Measurements from ENCODE around the gene RIPOR2. TPM values are rescaled to one million over a fixed set of nuclear protein-coding genes. Genes with fewer than 3 reads are reported as not detected.
"Not testable (repeated sequence)": the region's sequence is repeated elsewhere in the genome, so short reads cannot be mapped to it uniquely, and the experiment has no call there.

Gene RIPOR2
- total RNA-seq, 4 donors from 2014 or later = 8.8 to 27.0 (median 19.0) TPM

GRCh38 chr6:24775520-24776058, 160.2 kb downstream of the RIPOR2 start:
- no peak for DNase-seq (ENCODE audit: low spot score in 2 of 2)
- no peaks in the 10 kb centered on the region for H3K36me3 ChIP-seq
- no peaks in the 10 kb centered on the region for H3K9me3 ChIP-seq
- H3K27me3 ChIP-seq = no peaks in the 10 kb centered on the region
- H3K27ac ChIP-seq = peak overlapping the region; percentile 93 to 99 (median 99)
- H3K4me3 ChIP-seq = peak overlapping the region; percentile 95 to 99 (median 98)
- WGBS, 2 donors = 2 to 4% methylated on average over 20 of the region's 20 CpGs
- TF ChIP-seq EP300 (IDR thresholded peaks at IDR 0.05) (no peak), POLR2A (IDR thresholded peaks at IDR 0.05) (no peak)
- TF ChIP-seq, protein P1, sequence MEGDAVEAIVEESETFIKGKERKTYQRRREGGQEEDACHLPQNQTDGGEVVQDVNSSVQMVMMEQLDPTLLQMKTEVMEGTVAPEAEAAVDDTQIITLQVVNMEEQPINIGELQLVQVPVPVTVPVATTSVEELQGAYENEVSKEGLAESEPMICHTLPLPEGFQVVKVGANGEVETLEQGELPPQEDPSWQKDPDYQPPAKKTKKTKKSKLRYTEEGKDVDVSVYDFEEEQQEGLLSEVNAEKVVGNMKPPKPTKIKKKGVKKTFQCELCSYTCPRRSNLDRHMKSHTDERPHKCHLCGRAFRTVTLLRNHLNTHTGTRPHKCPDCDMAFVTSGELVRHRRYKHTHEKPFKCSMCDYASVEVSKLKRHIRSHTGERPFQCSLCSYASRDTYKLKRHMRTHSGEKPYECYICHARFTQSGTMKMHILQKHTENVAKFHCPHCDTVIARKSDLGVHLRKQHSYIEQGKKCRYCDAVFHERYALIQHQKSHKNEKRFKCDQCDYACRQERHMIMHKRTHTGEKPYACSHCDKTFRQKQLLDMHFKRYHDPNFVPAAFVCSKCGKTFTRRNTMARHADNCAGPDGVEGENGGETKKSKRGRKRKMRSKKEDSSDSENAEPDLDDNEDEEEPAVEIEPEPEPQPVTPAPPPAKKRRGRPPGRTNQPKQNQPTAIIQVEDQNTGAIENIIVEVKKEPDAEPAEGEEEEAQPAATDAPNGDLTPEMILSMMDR (IDR thresholded peaks at IDR 0.05) = no peak
- peaks cover 0 to 16% (median 3%) of the 10 kb centered on the region in 4 donors for H3K4me1 ChIP-seq

DNA sequence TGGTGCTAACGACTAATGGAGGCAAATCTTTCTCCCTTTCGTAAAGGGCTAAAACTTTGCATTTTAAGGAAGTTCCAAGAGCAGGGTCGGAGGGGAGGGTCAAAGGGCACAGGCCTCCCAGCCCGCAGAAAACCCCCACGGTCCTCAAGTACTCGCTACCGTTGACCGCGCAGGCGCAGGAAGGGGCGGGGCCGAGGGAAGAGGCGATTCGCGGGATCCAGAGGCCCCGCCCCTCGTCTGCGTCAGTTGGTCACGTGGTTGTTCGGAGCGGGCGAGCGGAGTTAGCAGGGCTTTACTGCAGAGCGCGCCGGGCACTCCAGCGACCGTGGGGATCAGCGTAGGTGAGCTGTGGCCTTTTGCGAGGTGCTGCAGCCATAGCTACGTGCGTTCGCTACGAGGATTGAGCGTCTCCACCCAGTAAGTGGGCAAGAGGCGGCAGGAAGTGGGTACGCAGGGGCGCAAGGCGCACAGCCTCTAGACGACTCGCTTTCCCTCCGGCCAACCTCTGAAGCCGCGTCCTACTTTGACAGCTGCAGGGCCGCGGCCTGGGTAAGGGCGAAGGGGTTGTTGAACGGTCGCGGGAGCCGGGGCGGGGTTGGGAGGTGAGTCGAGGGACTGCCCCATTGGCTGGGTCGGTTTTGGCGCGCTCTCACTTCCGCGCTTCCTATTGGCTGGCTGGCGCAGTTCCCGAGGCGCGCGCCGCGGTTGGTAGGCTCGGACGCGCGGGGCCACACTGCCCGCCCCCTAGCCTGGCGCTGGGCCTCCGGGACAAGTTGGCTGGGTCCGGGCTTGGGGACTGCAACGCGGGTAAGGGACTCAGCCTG, 160.9 kb downstream of the RIPOR2 start, which contains the start of gene GMNN:
TSS of gene GMNN (plus strand) at position 242 of the 824 bp plus-strand sequence. CDS start 2,310 bp downstream, outside the sequence.
- Histone ChIP-seq H3K4me1 (peaks cover 0 to 16% (median 3%) of the 10 kb centered on the region in 4 donors), H3K9me3 (no peaks in the 10 kb centered on the region), H3K27me3 (no peaks in the 10 kb centered on the region), H3K27ac (peak within 1 kb of the TSS; percentile 93 to 99 (median 99)), H3K4me3 (peak within 1 kb of the TSS; percentile 95 to 99 (median 98)), H3K36me3 (no peaks in the 10 kb centered on the region)
- WGBS, 2 donors = 0% methylated on average over 46 to 54 of the region's 75 CpGs
- TF ChIP-seq, protein P1 (IDR thresholded peaks at IDR 0.05) = peak in 1 of 5 experiments; percentile 13
- TF ChIP-seq POLR2A (IDR thresholded peaks at IDR 0.05) (peak; percentile 77 to 88), EP300 (IDR thresholded peaks at IDR 0.05) (peak; percentile 75 to 92)
- DNase-seq (ENCODE audit: low spot score in 2 of 2) = peak; percentile 97 to 98

DNA sequence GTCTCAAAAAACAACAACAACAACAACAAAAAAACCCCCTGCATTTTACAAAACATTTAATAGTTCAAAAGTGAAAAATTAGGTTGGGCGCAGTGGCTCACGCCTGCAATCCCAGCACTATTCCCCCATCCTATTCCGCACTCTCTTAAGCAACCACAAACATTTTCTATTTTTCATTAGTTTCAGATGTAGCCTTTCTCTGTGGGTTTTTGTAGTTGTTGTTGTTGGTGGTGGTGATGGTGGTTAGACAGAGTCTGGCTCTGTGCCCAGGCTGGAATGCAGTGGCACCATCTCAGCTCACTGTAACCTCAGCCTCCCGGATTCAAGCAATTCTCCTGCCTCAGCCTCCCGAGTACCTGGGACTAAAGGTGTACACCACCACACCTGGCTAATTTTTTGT, 167.4 kb downstream of the RIPOR2 start:
- Histone ChIP-seq H3K27me3 (no peaks in the 10 kb centered on the region), H3K9me3 (no peaks in the 10 kb centered on the region), H3K36me3 (no peaks in the 10 kb centered on the region), H3K4me3 (no peak overlapping the region), H3K27ac (no peak overlapping the region), H3K4me1 (no peaks in the 10 kb centered on the region)
- 89 to 95% methylated on average over 5 of the region's 5 CpGs for WGBS, 2 donors
- DNase-seq (ENCODE audit: low spot score in 2 of 2) = no peak
- no peak for TF ChIP-seq POLR2A (IDR thresholded peaks at IDR 0.05)
- no peak for TF ChIP-seq EP300 (IDR thresholded peaks at IDR 0.05)
- TF ChIP-seq, protein P1 (IDR thresholded peaks at IDR 0.05) = no peak

DNA sequence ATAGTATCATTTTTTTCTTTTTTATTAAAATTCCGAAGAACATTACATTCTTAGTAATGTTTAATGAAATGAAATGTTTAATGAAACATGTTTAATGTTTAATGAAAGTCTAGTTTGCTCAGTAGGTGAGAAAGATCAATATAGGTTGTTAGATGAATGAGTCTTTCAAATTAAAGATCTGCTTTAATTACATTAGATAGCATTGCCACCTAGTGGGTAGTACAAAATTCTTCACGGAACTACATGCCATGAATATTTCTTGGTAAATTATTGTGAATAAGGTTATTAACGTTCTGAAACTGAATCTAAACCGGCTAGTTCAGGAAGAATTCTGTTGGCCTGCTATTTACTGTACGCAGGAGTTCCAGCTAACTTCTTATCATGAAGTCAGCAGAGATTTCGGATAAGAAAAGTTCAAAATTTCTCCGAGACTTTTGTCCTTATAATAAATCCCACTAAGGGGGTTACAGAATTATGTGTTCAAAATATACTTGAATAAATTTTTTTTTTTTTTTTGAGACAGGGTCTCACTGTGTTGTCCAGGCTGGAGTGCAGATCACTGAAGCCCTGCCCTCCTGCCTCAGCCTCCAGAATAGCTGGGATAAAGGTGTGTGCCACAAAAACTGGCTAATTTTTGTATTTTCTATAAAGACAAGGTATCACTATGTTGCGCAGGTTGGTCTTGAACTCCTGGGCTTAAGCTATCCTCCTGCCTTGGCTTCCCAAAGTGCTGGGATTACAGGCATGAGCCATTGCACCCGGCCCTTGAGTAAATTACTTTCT, 168.9 kb downstream of the RIPOR2 start:
- Histone ChIP-seq H3K4me1 (no peaks in the 10 kb centered on the region), H3K27me3 (no peaks in the 10 kb centered on the region), H3K27ac (no peak overlapping the region), H3K9me3 (no peaks in the 10 kb centered on the region), H3K36me3 (no peaks in the 10 kb centered on the region), H3K4me3 (no peak overlapping the region)
- DNase-seq (ENCODE audit: low spot score in 2 of 2) = no peak
- 54 to 56% methylated on average over 9 of the region's 9 CpGs for WGBS, 2 donors
- no peak for TF ChIP-seq POLR2A (IDR thresholded peaks at IDR 0.05)
- TF ChIP-seq, protein P1 (IDR thresholded peaks at IDR 0.05) = peak; percentile 34 to 52 (median 38)
- no peak for TF ChIP-seq EP300 (IDR thresholded peaks at IDR 0.05)

DNA sequence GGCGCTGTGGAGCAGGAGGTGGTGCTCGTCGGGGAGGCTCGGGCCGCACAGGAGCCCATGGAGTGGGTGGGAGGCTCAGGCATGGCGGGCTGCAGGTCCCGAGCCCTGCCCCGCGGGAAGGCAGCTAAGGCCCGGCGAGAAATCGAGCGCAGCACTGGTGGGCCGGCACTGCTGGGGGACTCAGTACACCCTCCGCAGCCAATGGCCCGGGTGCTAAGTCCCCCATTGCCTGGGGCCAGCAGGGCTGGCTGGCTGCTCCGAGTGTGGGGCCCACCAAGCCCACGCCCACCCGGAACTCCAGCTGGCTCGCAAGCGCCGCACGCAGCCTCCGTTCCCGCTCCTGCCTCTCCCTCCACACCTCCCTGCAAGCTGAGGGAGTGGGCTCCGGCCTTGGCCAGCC, 169.8 kb downstream of the RIPOR2 start:
- DNase-seq (ENCODE audit: low spot score in 2 of 2); H3K9me3 ChIP-seq; H3K36me3 ChIP-seq; H3K4me1 ChIP-seq; H3K27ac ChIP-seq; H3K27me3 ChIP-seq; H3K4me3 ChIP-seq: not testable (repeated sequence)
- 88 to 97% methylated on average over 17 to 25 of the region's 26 CpGs for WGBS, 2 donors

- 85 to 89% methylated on average over 20 of the region's 20 CpGs for WGBS, 2 donors
- H3K27ac ChIP-seq; H3K4me1 ChIP-seq; H3K9me3 ChIP-seq; H3K36me3 ChIP-seq; DNase-seq (ENCODE audit: low spot score in 2 of 2); H3K4me3 ChIP-seq; H3K27me3 ChIP-seq: not testable (repeated sequence)
These were observed 170.6 kb downstream of the RIPOR2 start for GRCh38 chr6:24764833-24765828.

All from tibial nerve (tissue), 4 donors.